Psoas muscle (tissue), 8 donors: Measurements from ENCODE around the gene SMYD2. TPM values are rescaled to one million over a fixed set of nuclear protein-coding genes. Genes with fewer than 3 reads are reported as not detected.

Experiments
- ATAC-seq, 4 donors: fragments of 200-7000 bp; cut with Tn5 transposase; one replicate each; pipeline ENCODE4 v1.9.1; 2020; ENCODE audit warnings: moderate library complexity in 3 of 4, mild to moderate bottlenecking in 2 of 4
- DNase-seq, 2 donors: peaks; one replicate each; pipeline ENCODE4 v3.0.0-alpha.2; 2020
- H3K27ac ChIP-seq: fragments of 200-600 bp; one replicate; pipeline ENCODE4 v1.8.0; 2022
- H3K27me3 ChIP-seq, 3 donors: fragments of 200-600 bp in 1 of 3; one replicate each; pipeline versions ENCODE4 v1.6.1 to v1.8.0; 2013 to 2022; ENCODE audit warnings: low read length in 2 of 3, mild to moderate bottlenecking in 2 of 3, moderate library complexity in 1 of 3; ENCODE audit not compliant: insufficient read depth in 3 of 3
- H3K36me3 ChIP-seq, 2 donors: fragments of 200-600 bp in 1 of 2; one replicate each; pipeline versions ENCODE4 v1.6.1 to v1.8.0; 2013 to 2022; ENCODE audit warnings: low read depth in 1 of 2, mild to moderate bottlenecking in 1 of 2, moderate library complexity in 1 of 2; ENCODE audit not compliant: insufficient read depth in 1 of 2
- H3K4me1 ChIP-seq: fragments of 200-600 bp; one replicate; pipeline ENCODE4 v1.8.0; 2022
- H3K4me3 ChIP-seq: fragments of 200-600 bp; one replicate; pipeline ENCODE4 v1.8.0; 2022; ENCODE audit warnings: mild to moderate bottlenecking
- H3K9me3 ChIP-seq: fragments of 200-600 bp; one replicate; pipeline ENCODE4 v1.8.0; 2022
- CTCF ChIP-seq: fragments of 200-600 bp; IDR thresholded peaks from one replicate; pipeline ENCODE4 v1.8.0; 2022; ENCODE audit warnings: antibody characterized with exemption
- WGBS, 3 donors: extraction: QIAGEN DNeasy Blood & Tissue Kit; methylation state at CpG; one replicate each; pipeline versions ENCODE4 v1.1.6 to v1.1.7; 2013; 5-methylcytosine and 5-hydroxymethylcytosine counted together
- intact Hi-C, 2 donors: fragments of 100-400 bp; cut with DNase I; formaldehyde crosslinking; loops; one replicate each; pipeline versions ENCODE4 v1.11.0 to v1.14.2; 2022
- polyA plus RNA-seq, 3 donors: library from polyadenylated mRNA; stranded (reverse); fragments of 200-250 nt; gene quantifications; one replicate each; pipeline ENCODE4 v1.2.3, GENCODE V29; 2013
- total RNA-seq, 4 donors: library from RNA; stranded (reverse); fragmentation: NEBNext Ultra II Directional in 2 of 4; extraction: Animal tissue kit (Norgen Biotek cat#: 25700) in 2 of 4; gene quantifications; one replicate each; pipeline versions ENCODE4 v1.2.1 to v1.2.4, GENCODE V29; 2021 to 2023
- donor health status: healthy with polysubstance abuse.
- donor health status: DM: no; HTN: no; CAD: no; lungs with moderate emphysema.
- donor health status: Bipolar disorder and iron deficiency.
- donor health status: healthy.
- donor health status: DM: yes; HTN: yes; CAD: no.
- donor health status: DM: no; HTN: no; CAD: no.
- donor health status: DM: no; HTN: no; CAD: no.
- donor health status: DM: yes; HTN: yes; CAD: no.

SMYD2 gene
- total and polyA plus RNA-seq, 7 donors: 15.6 to 75.3 (median 46.9) TPM

- WGBS, 3 donors: 69 to 83% (median 72%) methylated on average over 2 of the region's 2 CpGs
- no peak for ATAC-seq
- TF ChIP-seq CTCF: no peak
- intact Hi-C loops: no loop called here
- peaks cover 15% of the 10 kb centered on the region for H3K4me1 ChIP-seq
- H3K9me3 ChIP-seq: no peaks in the 10 kb centered on the region
- DNase-seq: no peak
- H3K36me3 ChIP-seq: no peaks in the 10 kb centered on the region
- no peak overlapping the region for H3K4me3 ChIP-seq
- H3K27me3 ChIP-seq: no peaks in the 10 kb centered on the region
- peak overlapping the region; percentile 40 for H3K27ac ChIP-seq
Measured at GRCh38 chr1:214259353-214259977, 21.5 kb upstream of the SMYD2 start.

GRCh38 chr1:214260561-214261205, 20.3 kb upstream of the SMYD2 start:
- no peaks in the 10 kb centered on the region for H3K9me3 ChIP-seq
- peak overlapping the region; percentile 89 for H3K27ac ChIP-seq
- H3K4me1 ChIP-seq: peaks cover 15% of the 10 kb centered on the region
- H3K27me3 ChIP-seq: no peaks in the 10 kb centered on the region
- ATAC-seq (no peak), DNase-seq (no peak)
- intact Hi-C loops: loop anchor here (1.0 to 10.0 kb wide), 3 partner anchors 46 to 69 kb away; no protein-coding TSS in a partner anchor
- WGBS, 3 donors: 51 to 83% (median 52%) methylated on average over 3 of the region's 3 CpGs
- H3K36me3 ChIP-seq: no peaks in the 10 kb centered on the region
- no peak overlapping the region for H3K4me3 ChIP-seq
- TF ChIP-seq CTCF: no peak

GRCh38 chr1:214261206-214262123, 19.5 kb upstream of the SMYD2 start:
- H3K36me3 ChIP-seq: no peaks in the 10 kb centered on the region
- peak; percentile 97 for TF ChIP-seq CTCF
- H3K4me3 ChIP-seq: peak overlapping the region; percentile 49
- WGBS, 3 donors: 4 to 6% (median 4%) methylated on average over 15 of the region's 15 CpGs
- no peaks in the 10 kb centered on the region for H3K9me3 ChIP-seq
- intact Hi-C loops: loop anchor here (1.0 to 10.0 kb wide), 3 partner anchors 47 to 68 kb away; no protein-coding TSS in a partner anchor
- H3K27me3 ChIP-seq: no peaks in the 10 kb centered on the region
- peak; percentile 96 to 98 (median 97) for ATAC-seq
- DNase-seq: peak; percentile 84 to 94
- H3K4me1 ChIP-seq: peaks cover 15% of the 10 kb centered on the region
- peak overlapping the region; percentile 89 for H3K27ac ChIP-seq

GRCh38 chr1:214264196-214264595, 16.8 kb upstream of the SMYD2 start:
- Histone ChIP-seq H3K27ac (no peak overlapping the region), H3K36me3 (no peaks in the 10 kb centered on the region), H3K27me3 (no peaks in the 10 kb centered on the region), H3K4me1 (peaks cover 22% of the 10 kb centered on the region), H3K9me3 (no peaks in the 10 kb centered on the region), H3K4me3 (no peak overlapping the region)
- intact Hi-C loops: loop anchor here in 1 of 2 donors (10.0 kb wide), 1 partner anchor 49 kb away; no protein-coding TSS in a partner anchor
- no peak for DNase-seq
- whole genome bisulfite sequencing, 3 donors: 82 to 87% (median 85%) methylated on average over 4 of the region's 4 CpGs
- no peak for TF ChIP-seq CTCF
- ATAC-seq: no peak
